ENCODE data around the gene C12orf75. TPM values are rescaled to one million over a fixed set of nuclear protein-coding genes. Genes with fewer than 3 reads are reported as not detected.
"Not testable (repeated sequence)": the region's sequence is repeated elsewhere in the genome, so short reads cannot be mapped to it uniquely, and the experiment has no call there.

C12orf75 gene
- polyA plus RNA-seq, 2 donors, result 7.9 to 15.3 TPM

- 83 to 89% methylated on average over 7 of the region's 7 CpGs for WGBS, 2 donors
- peaks cover 0 to 2% of the 10 kb centered on the region in 2 donors for H3K9me3 ChIP-seq (ENCODE audit: control insufficient read depth in 2 of 2, insufficient read depth in 1 of 2, low read depth in 1 of 2, low read length in 1 of 2)
These were observed 69.1 kb downstream of the C12orf75 start for GRCh38 chr12:105399428-105400081.

DNA sequence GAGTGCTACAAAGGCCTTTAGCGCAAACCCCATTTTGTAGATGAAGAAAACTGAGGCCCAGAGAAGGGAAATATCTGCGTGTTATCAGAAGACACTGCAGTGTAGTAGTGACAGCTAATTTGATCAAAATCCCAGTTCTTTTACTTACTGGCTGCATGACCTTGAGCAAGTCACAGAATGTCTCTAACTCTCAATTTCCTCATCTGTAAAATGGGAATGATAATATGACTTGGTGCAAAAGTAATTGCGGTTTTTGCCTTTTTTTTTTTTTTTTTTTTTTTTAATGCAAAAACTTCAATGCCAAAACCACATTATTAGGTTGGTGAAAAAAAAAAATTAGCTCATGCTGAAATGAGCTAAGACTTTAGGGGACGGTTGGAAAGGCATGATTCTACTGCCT, 69.7 kb downstream of the C12orf75 start:
- Histone ChIP-seq H3K27me3 (ENCODE audit: control insufficient read depth in 1 of 2, insufficient read depth in 2 of 2, low read length in 2 of 2) (no peaks in the 10 kb centered on the region), H3K4me3 (ENCODE audit: low read depth in 1 of 2, low read length in 2 of 2) (no peak overlapping the region), H3K36me3 (ENCODE audit: control insufficient read depth in 2 of 2, insufficient read depth in 2 of 2, low read length in 1 of 2) (no peaks in the 10 kb centered on the region), H3K27ac (ENCODE audit: low read depth in 2 of 2, low read length in 1 of 2) (no peak overlapping the region), H3K9me3 (ENCODE audit: control insufficient read depth in 2 of 2, insufficient read depth in 1 of 2, low read depth in 1 of 2, low read length in 1 of 2) (peaks cover 0 to 2% of the 10 kb centered on the region in 2 donors), H3K4me1 (ENCODE audit: control insufficient read depth in 2 of 2, insufficient read depth in 2 of 2, low read length in 1 of 2) (peaks cover 0 to 3% of the 10 kb centered on the region in 2 donors)
- WGBS, 2 donors, result 93 to 94% methylated on average over 4 of the region's 4 CpGs

More at GRCh38 chr12:105399428-105400081, 69.1 kb downstream of the C12orf75 start:
- H3K27me3 ChIP-seq (ENCODE audit: control insufficient read depth in 1 of 2, insufficient read depth in 2 of 2, low read length in 2 of 2), result no peaks in the 10 kb centered on the region
- H3K36me3 ChIP-seq (ENCODE audit: control insufficient read depth in 2 of 2, insufficient read depth in 2 of 2, low read length in 1 of 2), result no peaks in the 10 kb centered on the region
- no peak overlapping the region for H3K4me3 ChIP-seq (ENCODE audit: low read depth in 1 of 2, low read length in 2 of 2)
- H3K27ac ChIP-seq (ENCODE audit: low read depth in 2 of 2, low read length in 1 of 2), result no peak overlapping the region
- peaks cover 0 to 3% of the 10 kb centered on the region in 2 donors for H3K4me1 ChIP-seq (ENCODE audit: control insufficient read depth in 2 of 2, insufficient read depth in 2 of 2, low read length in 1 of 2)

GRCh38 chr12:105401198-105401597, 70.7 kb downstream of the C12orf75 start:
- WGBS, 2 donors, result 94 to 95% methylated on average over 4 of the region's 4 CpGs
- no peaks in the 10 kb centered on the region for H3K27me3 ChIP-seq (ENCODE audit: control insufficient read depth in 1 of 2, insufficient read depth in 2 of 2, low read length in 2 of 2)
- peaks cover 0 to 3% of the 10 kb centered on the region in 2 donors for H3K4me1 ChIP-seq (ENCODE audit: control insufficient read depth in 2 of 2, insufficient read depth in 2 of 2, low read length in 1 of 2)
- H3K27ac ChIP-seq (ENCODE audit: low read depth in 2 of 2, low read length in 1 of 2), result no peak overlapping the region
- no peak overlapping the region for H3K4me3 ChIP-seq (ENCODE audit: low read depth in 1 of 2, low read length in 2 of 2)
- H3K9me3 ChIP-seq (ENCODE audit: control insufficient read depth in 2 of 2, insufficient read depth in 1 of 2, low read depth in 1 of 2, low read length in 1 of 2), result peaks cover 0 to 2% of the 10 kb centered on the region in 2 donors
- no peaks in the 10 kb centered on the region for H3K36me3 ChIP-seq (ENCODE audit: control insufficient read depth in 2 of 2, insufficient read depth in 2 of 2, low read length in 1 of 2)

GRCh38 chr12:105402366-105402765, 71.9 kb downstream of the C12orf75 start:
- Histone ChIP-seq H3K27ac (ENCODE audit: low read depth in 2 of 2, low read length in 1 of 2) (no peak overlapping the region), H3K27me3 (ENCODE audit: control insufficient read depth in 1 of 2, insufficient read depth in 2 of 2, low read length in 2 of 2) (no peaks in the 10 kb centered on the region), H3K4me1 (ENCODE audit: control insufficient read depth in 2 of 2, insufficient read depth in 2 of 2, low read length in 1 of 2) (peaks cover 0 to 3% of the 10 kb centered on the region in 2 donors), H3K9me3 (ENCODE audit: control insufficient read depth in 2 of 2, insufficient read depth in 1 of 2, low read depth in 1 of 2, low read length in 1 of 2) (peaks cover 0 to 2% of the 10 kb centered on the region in 2 donors), H3K36me3 (ENCODE audit: control insufficient read depth in 2 of 2, insufficient read depth in 2 of 2, low read length in 1 of 2) (no peaks in the 10 kb centered on the region), H3K4me3 (ENCODE audit: low read depth in 1 of 2, low read length in 2 of 2) (no peak overlapping the region)
- WGBS, 2 donors, result 96 to 98% methylated on average over 5 of the region's 5 CpGs

DNA sequence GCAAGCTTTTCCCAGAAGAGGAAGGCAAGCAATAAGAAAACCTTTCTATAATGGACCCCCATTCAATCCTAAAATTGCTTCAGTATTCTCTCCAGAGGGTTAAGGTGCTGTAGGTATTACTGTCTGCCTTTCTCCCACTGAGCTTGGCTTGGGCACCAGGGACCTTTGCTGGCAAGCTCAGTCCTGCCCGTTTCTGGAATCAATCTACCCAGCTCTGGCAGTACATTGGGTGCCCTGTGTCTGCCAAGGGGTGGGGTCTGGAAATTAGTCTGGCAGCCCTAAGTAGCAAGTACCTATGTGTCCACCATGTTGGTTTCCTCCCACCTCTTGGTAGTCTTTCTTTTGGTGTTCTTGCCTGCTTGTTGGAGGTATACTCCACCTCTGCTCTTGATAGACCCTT, 72.6 kb downstream of the C12orf75 start:
- H3K4me1 ChIP-seq (ENCODE audit: control insufficient read depth in 2 of 2, insufficient read depth in 2 of 2, low read length in 1 of 2), result peaks cover 0 to 3% of the 10 kb centered on the region in 2 donors
- WGBS, 2 donors, result 59 to 64% methylated on average over 1 of the region's 1 CpG

GRCh38 chr12:105404134-105404533, 73.6 kb downstream of the C12orf75 start:
- not testable (repeated sequence) for H3K9me3 ChIP-seq (ENCODE audit: control insufficient read depth in 2 of 2, insufficient read depth in 1 of 2, low read depth in 1 of 2, low read length in 1 of 2); H3K27me3 ChIP-seq (ENCODE audit: control insufficient read depth in 1 of 2, insufficient read depth in 2 of 2, low read length in 2 of 2); H3K36me3 ChIP-seq (ENCODE audit: control insufficient read depth in 2 of 2, insufficient read depth in 2 of 2, low read length in 1 of 2); H3K27ac ChIP-seq (ENCODE audit: low read depth in 2 of 2, low read length in 1 of 2); H3K4me1 ChIP-seq (ENCODE audit: control insufficient read depth in 2 of 2, insufficient read depth in 2 of 2, low read length in 1 of 2); H3K4me3 ChIP-seq (ENCODE audit: low read depth in 1 of 2, low read length in 2 of 2)
- WGBS, 2 donors, result 95 to 98% methylated on average over 3 of the region's 3 CpGs

More for the DNA sequence above, 72.6 kb downstream of the C12orf75 start:
- Histone ChIP-seq H3K36me3 (ENCODE audit: control insufficient read depth in 2 of 2, insufficient read depth in 2 of 2, low read length in 1 of 2) (no peaks in the 10 kb centered on the region), H3K27ac (ENCODE audit: low read depth in 2 of 2, low read length in 1 of 2) (no peak overlapping the region), H3K27me3 (ENCODE audit: control insufficient read depth in 1 of 2, insufficient read depth in 2 of 2, low read length in 2 of 2) (no peaks in the 10 kb centered on the region), H3K9me3 (ENCODE audit: control insufficient read depth in 2 of 2, insufficient read depth in 1 of 2, low read depth in 1 of 2, low read length in 1 of 2) (peaks cover 0 to 2% of the 10 kb centered on the region in 2 donors), H3K4me3 (ENCODE audit: low read depth in 1 of 2, low read length in 2 of 2) (no peak overlapping the region)

DNA sequence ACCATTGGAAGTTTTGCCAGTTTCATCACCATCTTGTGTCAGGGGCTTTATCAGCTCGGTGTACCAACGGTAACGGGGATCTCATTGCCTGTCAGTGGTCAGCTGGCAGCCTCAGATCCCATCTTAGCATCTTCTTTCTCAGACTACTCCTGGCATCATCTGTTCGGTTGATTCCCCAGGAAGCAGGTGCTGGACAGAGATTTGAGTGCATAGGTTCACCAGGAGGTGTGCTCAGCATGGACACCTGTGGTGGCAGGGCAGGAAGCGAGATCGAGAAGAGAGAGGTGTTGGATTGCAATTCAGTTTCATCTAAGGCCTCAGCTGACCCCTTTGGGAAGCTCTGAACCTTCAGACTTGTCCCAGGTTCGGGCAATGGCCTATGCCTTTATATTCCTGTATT, 76.0 kb downstream of the C12orf75 start:
- H3K4me1 ChIP-seq (ENCODE audit: control insufficient read depth in 2 of 2, insufficient read depth in 2 of 2, low read length in 1 of 2), result peaks cover 0 to 3% of the 10 kb centered on the region in 2 donors
- 91 to 92% methylated on average over 7 of the region's 7 CpGs for WGBS, 2 donors
- H3K36me3 ChIP-seq (ENCODE audit: control insufficient read depth in 2 of 2, insufficient read depth in 2 of 2, low read length in 1 of 2), result no peaks in the 10 kb centered on the region
- peaks cover 0 to 2% of the 10 kb centered on the region in 2 donors for H3K9me3 ChIP-seq (ENCODE audit: control insufficient read depth in 2 of 2, insufficient read depth in 1 of 2, low read depth in 1 of 2, low read length in 1 of 2)
- H3K27me3 ChIP-seq (ENCODE audit: control insufficient read depth in 1 of 2, insufficient read depth in 2 of 2, low read length in 2 of 2), result no peaks in the 10 kb centered on the region
- no peak overlapping the region for H3K4me3 ChIP-seq (ENCODE audit: low read depth in 1 of 2, low read length in 2 of 2)
- H3K27ac ChIP-seq (ENCODE audit: low read depth in 2 of 2, low read length in 1 of 2), result no peak overlapping the region

DNA sequence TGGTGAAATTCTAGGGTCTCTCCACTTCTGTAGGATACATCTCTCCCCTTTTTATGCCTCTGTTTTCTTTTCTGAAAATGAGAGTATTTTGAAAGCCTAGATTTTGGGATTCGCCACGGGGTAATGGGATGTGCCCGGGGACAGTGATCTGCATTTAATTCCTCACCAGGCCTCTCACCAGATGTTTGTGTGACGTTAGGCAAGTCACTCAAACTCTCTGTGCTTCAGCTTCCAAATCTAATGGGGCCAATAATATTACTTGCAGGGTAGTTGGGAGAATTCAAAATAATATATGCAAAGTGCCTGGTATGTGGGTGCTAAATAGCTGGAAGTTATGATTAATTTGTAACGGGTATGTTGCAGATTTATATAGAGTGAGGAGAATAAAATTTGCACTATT, 78.8 kb downstream of the C12orf75 start:
- H3K4me1 ChIP-seq (ENCODE audit: control insufficient read depth in 2 of 2, insufficient read depth in 2 of 2, low read length in 1 of 2), result no peaks in the 10 kb centered on the region
- H3K27ac ChIP-seq (ENCODE audit: low read depth in 2 of 2, low read length in 1 of 2), result no peak overlapping the region
- no peak overlapping the region for H3K4me3 ChIP-seq (ENCODE audit: low read depth in 1 of 2, low read length in 2 of 2)
- no peaks in the 10 kb centered on the region for H3K36me3 ChIP-seq (ENCODE audit: control insufficient read depth in 2 of 2, insufficient read depth in 2 of 2, low read length in 1 of 2)
- WGBS, 2 donors, result 85% methylated on average over 5 of the region's 5 CpGs
- no peaks in the 10 kb centered on the region for H3K27me3 ChIP-seq (ENCODE audit: control insufficient read depth in 1 of 2, insufficient read depth in 2 of 2, low read length in 2 of 2)
- peaks cover 0 to 2% of the 10 kb centered on the region in 2 donors for H3K9me3 ChIP-seq (ENCODE audit: control insufficient read depth in 2 of 2, insufficient read depth in 1 of 2, low read depth in 1 of 2, low read length in 1 of 2)

DNA sequence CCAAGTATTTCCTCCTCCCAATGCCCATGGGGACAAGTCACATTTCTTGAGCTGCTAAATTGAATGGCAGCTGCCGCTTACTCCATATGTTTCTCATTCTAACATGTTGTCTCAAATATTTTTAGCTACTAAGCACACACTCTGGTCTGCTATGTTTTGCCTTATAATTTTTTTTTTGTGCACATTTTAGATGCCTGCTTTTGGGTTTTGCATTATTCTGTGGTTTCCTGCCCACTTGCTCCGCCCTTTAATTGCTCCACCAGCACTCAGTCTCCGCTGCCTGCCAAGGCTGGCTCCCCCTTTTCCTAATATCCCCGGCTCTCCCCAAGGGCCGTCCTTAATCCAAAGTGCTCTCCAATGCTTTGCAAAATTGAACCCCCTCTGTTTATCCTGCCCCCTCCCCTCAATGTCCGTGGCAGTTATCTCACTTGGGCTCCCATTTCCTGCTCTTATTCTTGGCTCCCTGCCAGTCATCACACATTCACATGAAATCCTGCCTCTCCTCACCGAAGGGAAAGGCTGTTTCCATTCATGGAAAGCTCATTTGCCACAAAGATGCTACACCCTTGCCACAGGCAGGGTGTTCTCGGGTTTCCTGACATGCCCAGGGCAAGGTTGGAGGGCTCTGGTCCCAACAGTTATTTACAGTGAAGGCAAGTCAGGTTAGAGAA, 79.4 kb downstream of the C12orf75 start:
- Histone ChIP-seq H3K27me3 (ENCODE audit: control insufficient read depth in 1 of 2, insufficient read depth in 2 of 2, low read length in 2 of 2) (no peaks in the 10 kb centered on the region), H3K4me1 (ENCODE audit: control insufficient read depth in 2 of 2, insufficient read depth in 2 of 2, low read length in 1 of 2) (no peaks in the 10 kb centered on the region), H3K36me3 (ENCODE audit: control insufficient read depth in 2 of 2, insufficient read depth in 2 of 2, low read length in 1 of 2) (no peaks in the 10 kb centered on the region), H3K9me3 (ENCODE audit: control insufficient read depth in 2 of 2, insufficient read depth in 1 of 2, low read depth in 1 of 2, low read length in 1 of 2) (no peaks in the 10 kb centered on the region), H3K27ac (ENCODE audit: low read depth in 2 of 2, low read length in 1 of 2) (no peak overlapping the region), H3K4me3 (ENCODE audit: low read depth in 1 of 2, low read length in 2 of 2) (no peak overlapping the region)
- WGBS, 2 donors, result 28 to 34% methylated on average over 8 of the region's 8 CpGs
